IMR-90 (cell line): Measurements from ENCODE around the gene UBA1.

ENCODE experiments used
- CEBPB ChIP-seq: IDR thresholded peaks from 2 replicates; pipeline ENCODE4 v1.6.1; 2012; ENCODE audit warnings: low read depth, low read length, improper control_type of control experiment
- CHD1 ChIP-seq: IDR thresholded peaks from 2 replicates; pipeline ENCODE4 v1.6.1; 2012; ENCODE audit warnings: low read depth, low read length, improper control_type of control experiment
- MXI1 ChIP-seq: IDR thresholded peaks from 2 replicates; pipeline ENCODE4 v1.6.1; 2012; ENCODE audit warnings: low read depth, mild to moderate bottlenecking, low read length, moderate library complexity, borderline replicate concordance
- POLR2A ChIP-seq: IDR thresholded peaks from 2 replicates; pipeline ENCODE4 v1.6.1; 2012; ENCODE audit warnings: mild to moderate bottlenecking, low read depth, low read length
- RAD21 ChIP-seq: IDR thresholded peaks from 2 replicates; pipeline ENCODE4 v1.6.1; 2012; ENCODE audit warnings: low read length, improper control_type of control experiment
- RCOR1 ChIP-seq: IDR thresholded peaks from 2 replicates; pipeline ENCODE4 v1.6.1; 2012; ENCODE audit warnings: mild to moderate bottlenecking, low read length, improper control_type of control experiment; ENCODE audit not compliant: insufficient replicate concordance
- RFX5 ChIP-seq: IDR thresholded peaks from 2 replicates; pipeline ENCODE4 v1.8.0; 2012; ENCODE audit warnings: low read depth, mild to moderate bottlenecking, low read length, moderate library complexity
- TF ChIP-seq, protein P1 (sequence below): conservative IDR thresholded peaks from 2 replicates; pipeline ENCODE4 v1.5.1; 2012; ENCODE audit warnings: mild to moderate bottlenecking, low read depth, low read length, improper control_type of control experiment
- TF ChIP-seq, protein P2 (sequence below): fragments of 150-350 bp; IDR thresholded peaks from 2 replicates; pipeline ENCODE4 v1.6.1; 2017; ENCODE audit warnings: mild to moderate bottlenecking, antibody characterized with exemption, low read length, low read depth

DNA sequence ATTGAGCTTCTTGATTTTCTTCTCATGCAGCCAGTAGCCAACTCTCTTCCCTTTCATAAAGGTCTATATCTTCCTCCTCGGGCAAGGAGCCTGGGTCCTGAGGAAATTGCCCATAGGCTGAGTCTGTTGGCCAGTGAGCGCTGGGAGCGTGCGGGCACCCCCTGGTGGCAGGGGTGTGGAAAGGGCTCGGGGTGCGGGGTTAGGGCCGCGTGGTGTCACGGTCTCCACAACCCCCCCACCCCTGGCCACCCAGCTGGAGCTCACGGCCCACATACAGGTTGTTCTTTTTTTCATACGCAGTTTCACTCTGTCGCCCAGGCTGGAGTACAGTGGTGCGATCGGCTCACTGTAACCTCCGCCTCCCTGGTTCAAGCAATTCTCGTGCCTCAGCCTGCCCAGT is 35.5 kb upstream of the UBA1 start:
- TF ChIP-seq, protein P1, sequence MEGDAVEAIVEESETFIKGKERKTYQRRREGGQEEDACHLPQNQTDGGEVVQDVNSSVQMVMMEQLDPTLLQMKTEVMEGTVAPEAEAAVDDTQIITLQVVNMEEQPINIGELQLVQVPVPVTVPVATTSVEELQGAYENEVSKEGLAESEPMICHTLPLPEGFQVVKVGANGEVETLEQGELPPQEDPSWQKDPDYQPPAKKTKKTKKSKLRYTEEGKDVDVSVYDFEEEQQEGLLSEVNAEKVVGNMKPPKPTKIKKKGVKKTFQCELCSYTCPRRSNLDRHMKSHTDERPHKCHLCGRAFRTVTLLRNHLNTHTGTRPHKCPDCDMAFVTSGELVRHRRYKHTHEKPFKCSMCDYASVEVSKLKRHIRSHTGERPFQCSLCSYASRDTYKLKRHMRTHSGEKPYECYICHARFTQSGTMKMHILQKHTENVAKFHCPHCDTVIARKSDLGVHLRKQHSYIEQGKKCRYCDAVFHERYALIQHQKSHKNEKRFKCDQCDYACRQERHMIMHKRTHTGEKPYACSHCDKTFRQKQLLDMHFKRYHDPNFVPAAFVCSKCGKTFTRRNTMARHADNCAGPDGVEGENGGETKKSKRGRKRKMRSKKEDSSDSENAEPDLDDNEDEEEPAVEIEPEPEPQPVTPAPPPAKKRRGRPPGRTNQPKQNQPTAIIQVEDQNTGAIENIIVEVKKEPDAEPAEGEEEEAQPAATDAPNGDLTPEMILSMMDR: no peak
- TF ChIP-seq RFX5: no peak
- TF ChIP-seq RAD21: no peak
- no peak for TF ChIP-seq MXI1
- no peak for TF ChIP-seq POLR2A
- TF ChIP-seq CHD1: no peak
- no peak for TF ChIP-seq CEBPB
- no peak for TF ChIP-seq RCOR1
- TF ChIP-seq, protein P2, sequence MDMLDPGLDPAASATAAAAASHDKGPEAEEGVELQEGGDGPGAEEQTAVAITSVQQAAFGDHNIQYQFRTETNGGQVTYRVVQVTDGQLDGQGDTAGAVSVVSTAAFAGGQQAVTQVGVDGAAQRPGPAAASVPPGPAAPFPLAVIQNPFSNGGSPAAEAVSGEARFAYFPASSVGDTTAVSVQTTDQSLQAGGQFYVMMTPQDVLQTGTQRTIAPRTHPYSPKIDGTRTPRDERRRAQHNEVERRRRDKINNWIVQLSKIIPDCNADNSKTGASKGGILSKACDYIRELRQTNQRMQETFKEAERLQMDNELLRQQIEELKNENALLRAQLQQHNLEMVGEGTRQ: no peak
